Esophagus muscularis mucosa (tissue), 4 donors: ENCODE results near the gene ETV3L.

Source experiments
- CTCF ChIP-seq, 3 experiments: fragments of 200-600 bp in 2 of 3; fragments of 450-650 bp in 1 of 3; sonication (generic) in 2 of 3; IDR thresholded peaks; one replicate each; pipeline ENCODE4 v1.5.1; 2017 to 2019; ENCODE audit warnings: antibody characterized with exemption in 3 of 3, mild to moderate bottlenecking in 2 of 3, moderate library complexity in 1 of 3
- EP300 ChIP-seq: sonication (generic); formaldehyde crosslinking; IDR thresholded peaks from one replicate; pipeline ENCODE4 v1.6.1; 2017; ENCODE audit warnings: antibody characterized with exemption
- POLR2A ChIP-seq: fragments of 450-650 bp; IDR thresholded peaks from one replicate; pipeline ENCODE4 v1.6.1; 2017; ENCODE audit warnings: antibody characterized with exemption, moderate library complexity, mild to moderate bottlenecking, low read depth
- POLR2AphosphoS5 ChIP-seq, 2 donors: sonication (generic); formaldehyde crosslinking; IDR thresholded peaks; one replicate each; pipeline ENCODE4 v1.6.1; 2017; ENCODE audit warnings: antibody characterized with exemption in 2 of 2

DNA sequence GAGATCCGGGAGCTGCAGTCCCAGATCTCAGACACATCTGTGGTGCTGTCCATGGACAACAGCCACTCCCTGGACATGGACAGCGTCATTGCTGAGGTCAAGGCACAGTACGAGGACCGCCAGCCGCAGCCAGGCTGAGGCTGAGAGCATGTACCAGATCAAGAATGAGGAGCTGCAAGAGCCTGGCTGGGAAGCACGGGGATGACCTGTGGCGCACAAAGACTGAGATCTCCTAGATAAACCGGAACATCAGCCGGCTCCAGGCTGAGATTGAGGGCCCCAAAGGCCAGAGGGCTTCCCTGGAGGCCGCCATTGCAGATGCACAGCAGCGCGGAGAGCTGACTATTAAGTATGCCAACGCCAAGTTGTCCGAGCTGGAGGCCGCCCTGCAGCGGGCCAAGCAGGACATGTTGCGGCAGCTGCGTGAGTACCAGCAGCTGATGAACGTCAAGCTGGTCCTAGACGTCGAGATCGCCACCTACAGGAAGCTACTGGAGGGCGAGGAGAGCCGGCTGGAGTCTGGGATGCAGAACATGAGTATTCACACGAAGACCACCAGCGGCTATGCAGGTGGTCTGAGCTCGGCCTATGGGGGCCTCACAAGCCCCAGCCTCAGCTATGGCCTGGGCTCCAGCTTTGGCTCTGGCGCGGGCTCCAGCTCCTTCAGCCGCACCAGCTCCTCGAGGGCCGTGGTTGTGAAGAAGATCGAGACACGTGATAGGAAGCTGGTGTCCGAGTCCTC, 25.5 kb downstream of the ETV3L start:
- peak; percentile 60 to 78 (median 67) for TF ChIP-seq CTCF (IDR thresholded peaks at IDR 0.05)
- TF ChIP-seq POLR2A, result no peak
- peak in 1 of 2 donors; percentile 38 for TF ChIP-seq POLR2AphosphoS5 (IDR thresholded peaks at IDR 0.05)
- TF ChIP-seq EP300, result no peak
